Measurements from ENCODE around the gene SLAMF8.

The SLAMF8 gene

GRCh38 chr1:159866905-159867663 is 40.4 kb downstream of the SLAMF8 start:
- TF ChIP-seq SIN3A (IDR thresholded peaks at IDR 0.05; ENCODE audit: borderline replicate concordance, insufficient read depth, low read length): no peak
- TF ChIP-seq, protein P1, sequence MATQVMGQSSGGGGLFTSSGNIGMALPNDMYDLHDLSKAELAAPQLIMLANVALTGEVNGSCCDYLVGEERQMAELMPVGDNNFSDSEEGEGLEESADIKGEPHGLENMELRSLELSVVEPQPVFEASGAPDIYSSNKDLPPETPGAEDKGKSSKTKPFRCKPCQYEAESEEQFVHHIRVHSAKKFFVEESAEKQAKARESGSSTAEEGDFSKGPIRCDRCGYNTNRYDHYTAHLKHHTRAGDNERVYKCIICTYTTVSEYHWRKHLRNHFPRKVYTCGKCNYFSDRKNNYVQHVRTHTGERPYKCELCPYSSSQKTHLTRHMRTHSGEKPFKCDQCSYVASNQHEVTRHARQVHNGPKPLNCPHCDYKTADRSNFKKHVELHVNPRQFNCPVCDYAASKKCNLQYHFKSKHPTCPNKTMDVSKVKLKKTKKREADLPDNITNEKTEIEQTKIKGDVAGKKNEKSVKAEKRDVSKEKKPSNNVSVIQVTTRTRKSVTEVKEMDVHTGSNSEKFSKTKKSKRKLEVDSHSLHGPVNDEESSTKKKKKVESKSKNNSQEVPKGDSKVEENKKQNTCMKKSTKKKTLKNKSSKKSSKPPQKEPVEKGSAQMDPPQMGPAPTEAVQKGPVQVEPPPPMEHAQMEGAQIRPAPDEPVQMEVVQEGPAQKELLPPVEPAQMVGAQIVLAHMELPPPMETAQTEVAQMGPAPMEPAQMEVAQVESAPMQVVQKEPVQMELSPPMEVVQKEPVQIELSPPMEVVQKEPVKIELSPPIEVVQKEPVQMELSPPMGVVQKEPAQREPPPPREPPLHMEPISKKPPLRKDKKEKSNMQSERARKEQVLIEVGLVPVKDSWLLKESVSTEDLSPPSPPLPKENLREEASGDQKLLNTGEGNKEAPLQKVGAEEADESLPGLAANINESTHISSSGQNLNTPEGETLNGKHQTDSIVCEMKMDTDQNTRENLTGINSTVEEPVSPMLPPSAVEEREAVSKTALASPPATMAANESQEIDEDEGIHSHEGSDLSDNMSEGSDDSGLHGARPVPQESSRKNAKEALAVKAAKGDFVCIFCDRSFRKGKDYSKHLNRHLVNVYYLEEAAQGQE (IDR thresholded peaks at IDR 0.05; ENCODE audit: insufficient read depth in 1 of 2, low read depth in 2 of 2, low read length in 2 of 2): no peak
- no peak for TF ChIP-seq TAF1 (IDR thresholded peaks at IDR 0.05; ENCODE audit: borderline replicate concordance, insufficient read depth, low read length)
- TF ChIP-seq POLR2AphosphoS5 (IDR thresholded peaks at IDR 0.05; ENCODE audit: low read depth, low read length): no peak
- TF ChIP-seq FOXP2 (optimal IDR thresholded peaks at IDR 0.05; ENCODE audit: borderline replicate concordance, extremely low read depth, extremely low read length, insufficient read depth): no peak

GRCh38 chr1:159867664-159868026 is 41.0 kb downstream of the SLAMF8 start:
- TF ChIP-seq FOXP2 (optimal IDR thresholded peaks at IDR 0.05; ENCODE audit: borderline replicate concordance, extremely low read depth, extremely low read length, insufficient read depth) (no peak), POLR2AphosphoS5 (IDR thresholded peaks at IDR 0.05; ENCODE audit: low read depth, low read length) (no peak), TAF1 (IDR thresholded peaks at IDR 0.05; ENCODE audit: borderline replicate concordance, insufficient read depth, low read length) (no peak), SIN3A (IDR thresholded peaks at IDR 0.05; ENCODE audit: borderline replicate concordance, insufficient read depth, low read length) (no peak)
- TF ChIP-seq, protein P1 (IDR thresholded peaks at IDR 0.05; ENCODE audit: insufficient read depth in 1 of 2, low read depth in 2 of 2, low read length in 2 of 2): no peak

- no peak for TF ChIP-seq TAF1 (IDR thresholded peaks at IDR 0.05; ENCODE audit: borderline replicate concordance, insufficient read depth, low read length)
- TF ChIP-seq, protein P1 (IDR thresholded peaks at IDR 0.05; ENCODE audit: insufficient read depth in 1 of 2, low read depth in 2 of 2, low read length in 2 of 2): no peak
- TF ChIP-seq POLR2AphosphoS5 (IDR thresholded peaks at IDR 0.05; ENCODE audit: low read depth, low read length): no peak
- TF ChIP-seq SIN3A (IDR thresholded peaks at IDR 0.05; ENCODE audit: borderline replicate concordance, insufficient read depth, low read length): no peak
- no peak for TF ChIP-seq FOXP2 (optimal IDR thresholded peaks at IDR 0.05; ENCODE audit: borderline replicate concordance, extremely low read depth, extremely low read length, insufficient read depth)
Observed at GRCh38 chr1:159868766-159869165, 42.1 kb downstream of the SLAMF8 start.

- no peak for TF ChIP-seq POLR2AphosphoS5 (IDR thresholded peaks at IDR 0.05; ENCODE audit: low read depth, low read length)
- TF ChIP-seq, protein P1 (IDR thresholded peaks at IDR 0.05; ENCODE audit: insufficient read depth in 1 of 2, low read depth in 2 of 2, low read length in 2 of 2): no peak
- TF ChIP-seq SIN3A (IDR thresholded peaks at IDR 0.05; ENCODE audit: borderline replicate concordance, insufficient read depth, low read length): no peak
- TF ChIP-seq TAF1 (IDR thresholded peaks at IDR 0.05; ENCODE audit: borderline replicate concordance, insufficient read depth, low read length): no peak
- no peak for TF ChIP-seq FOXP2 (optimal IDR thresholded peaks at IDR 0.05; ENCODE audit: borderline replicate concordance, extremely low read depth, extremely low read length, insufficient read depth)
Observed at GRCh38 chr1:159869173-159869572, 42.5 kb downstream of the SLAMF8 start.
